Measurements from ENCODE around the gene ST8SIA5.

- TF ChIP-seq GABPA (IDR thresholded peaks at IDR 0.05; ENCODE audit: low read depth) (no peak), CTCF (IDR thresholded peaks at IDR 0.05; ENCODE audit: insufficient read depth, low read length) (no peak), POLR2AphosphoS5 (IDR thresholded peaks at IDR 0.05; ENCODE audit: low read depth) (no peak), SPI1 (IDR thresholded peaks at IDR 0.05; ENCODE audit: borderline replicate concordance, low read depth) (no peak)
- TF ChIP-seq, protein P1, sequence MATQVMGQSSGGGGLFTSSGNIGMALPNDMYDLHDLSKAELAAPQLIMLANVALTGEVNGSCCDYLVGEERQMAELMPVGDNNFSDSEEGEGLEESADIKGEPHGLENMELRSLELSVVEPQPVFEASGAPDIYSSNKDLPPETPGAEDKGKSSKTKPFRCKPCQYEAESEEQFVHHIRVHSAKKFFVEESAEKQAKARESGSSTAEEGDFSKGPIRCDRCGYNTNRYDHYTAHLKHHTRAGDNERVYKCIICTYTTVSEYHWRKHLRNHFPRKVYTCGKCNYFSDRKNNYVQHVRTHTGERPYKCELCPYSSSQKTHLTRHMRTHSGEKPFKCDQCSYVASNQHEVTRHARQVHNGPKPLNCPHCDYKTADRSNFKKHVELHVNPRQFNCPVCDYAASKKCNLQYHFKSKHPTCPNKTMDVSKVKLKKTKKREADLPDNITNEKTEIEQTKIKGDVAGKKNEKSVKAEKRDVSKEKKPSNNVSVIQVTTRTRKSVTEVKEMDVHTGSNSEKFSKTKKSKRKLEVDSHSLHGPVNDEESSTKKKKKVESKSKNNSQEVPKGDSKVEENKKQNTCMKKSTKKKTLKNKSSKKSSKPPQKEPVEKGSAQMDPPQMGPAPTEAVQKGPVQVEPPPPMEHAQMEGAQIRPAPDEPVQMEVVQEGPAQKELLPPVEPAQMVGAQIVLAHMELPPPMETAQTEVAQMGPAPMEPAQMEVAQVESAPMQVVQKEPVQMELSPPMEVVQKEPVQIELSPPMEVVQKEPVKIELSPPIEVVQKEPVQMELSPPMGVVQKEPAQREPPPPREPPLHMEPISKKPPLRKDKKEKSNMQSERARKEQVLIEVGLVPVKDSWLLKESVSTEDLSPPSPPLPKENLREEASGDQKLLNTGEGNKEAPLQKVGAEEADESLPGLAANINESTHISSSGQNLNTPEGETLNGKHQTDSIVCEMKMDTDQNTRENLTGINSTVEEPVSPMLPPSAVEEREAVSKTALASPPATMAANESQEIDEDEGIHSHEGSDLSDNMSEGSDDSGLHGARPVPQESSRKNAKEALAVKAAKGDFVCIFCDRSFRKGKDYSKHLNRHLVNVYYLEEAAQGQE (IDR thresholded peaks at IDR 0.05; ENCODE audit: insufficient replicate concordance, low read depth) = no peak
Observed at GRCh38 chr18:46704816-46705215, 52.0 kb downstream of the ST8SIA5 start.

Measured in HL-60 (cell line).